Embryonic facial prominence (tissue), 1 donor: ENCODE data around the gene BTD.
"Not testable (repeated sequence)": the region's sequence is repeated elsewhere in the genome, so short reads cannot be mapped to it uniquely, and the experiment has no call there.

Experiments
- DNase-seq: peaks from one replicate; pipeline ENCODE4 v3.0.0-alpha.2; 2016; ENCODE audit errors: extremely low spot score

BTD gene

GRCh38 chr3:15604584-15604983, 3.0 kb downstream of the BTD start:
- DNase-seq = not testable (repeated sequence)

GRCh38 chr3:15606434-15606891, 4.9 kb downstream of the BTD start:
- DNase-seq = no peak

GRCh38 chr3:15610082-15610759, 8.7 kb downstream of the BTD start:
- no peak for DNase-seq

GRCh38 chr3:15611018-15611417, 9.5 kb downstream of the BTD start:
- no peak for DNase-seq

- DNase-seq = no peak
Observed at GRCh38 chr3:15612001-15612400, 10.5 kb downstream of the BTD start.

GRCh38 chr3:15614958-15615357, 13.4 kb downstream of the BTD start:
- DNase-seq = no peak

- no peak for DNase-seq
Observed at GRCh38 chr3:15616053-15616452, 14.5 kb downstream of the BTD start.

- DNase-seq = not testable (repeated sequence)
Observed at GRCh38 chr3:15619659-15620464, 18.3 kb downstream of the BTD start.

GRCh38 chr3:15623535-15624440, 22.2 kb downstream of the BTD start:
- DNase-seq = no peak

GRCh38 chr3:15628967-15629366, 27.4 kb downstream of the BTD start:
- DNase-seq = no peak

- DNase-seq = peak; percentile 47
Observed at GRCh38 chr3:15629860-15630597, 28.5 kb downstream of the BTD start.

GRCh38 chr3:15630646-15631350, 29.3 kb downstream of the BTD start:
- DNase-seq = peak; percentile 50

GRCh38 chr3:15631426-15632211, 30.1 kb downstream of the BTD start:
- no peak for DNase-seq

- DNase-seq = no peak
Observed at GRCh38 chr3:15632212-15632580, 30.7 kb downstream of the BTD start.

GRCh38 chr3:15633159-15633558, 31.6 kb downstream of the BTD start:
- no peak for DNase-seq

GRCh38 chr3:15633766-15634598, 32.4 kb downstream of the BTD start:
- no peak for DNase-seq

GRCh38 chr3:15634671-15635070, 33.1 kb downstream of the BTD start:
- no peak for DNase-seq

- DNase-seq = peak; percentile 71
Observed at GRCh38 chr3:15635121-15635661, 33.6 kb downstream of the BTD start.
